CD4-positive, alpha-beta T cell (primary cell): ENCODE data around the gene ALG12. TPM values are rescaled to one million over a fixed set of nuclear protein-coding genes. Genes with fewer than 3 reads are reported as not detected.

ENCODE experiments used
- ATAC-seq: fragments of 200-7000 bp; cut with Tn5 transposase; one replicate; pipeline ENCODE4 v1.10.0; 2022; ENCODE audit warnings: mild to moderate bottlenecking; ENCODE audit not compliant: poor library complexity
- CTCF ChIA-PET: fragments of 350-600 bp; sonication (Branson Sonifier 250); formaldehyde crosslinking; loops from one replicate; lab custom pipeline; 2021; ENCODE audit warnings: antibody characterized with exemption, inconsistent platforms; lab: Charles Lee
- POLR2A ChIA-PET: fragments of 350-600 bp; sonication (Branson Sonifier 250); formaldehyde crosslinking; loops from one replicate; lab custom pipeline; 2021; ENCODE audit warnings: antibody characterized with exemption, inconsistent platforms; lab: Charles Lee
- DNase-seq, 14 experiments: peaks; one replicate each; pipeline ENCODE4 v3.0.0-alpha.2; 2013 to 2020; ENCODE audit warnings: mixed read lengths in 2 of 14
- H3K27ac ChIP-seq, 2 donors: one replicate each; pipeline versions ENCODE4 v1.5.1 to v1.7.0; 2013; ENCODE audit warnings: low read length in 2 of 2, low read depth in 1 of 2, mild to moderate bottlenecking in 1 of 2
- H3K27me3 ChIP-seq, 2 experiments: 1 replicate in 1 of 2; 2 replicates in 1 of 2; pipeline versions ENCODE4 v1.6.1 to v1.7.0; 2013; ENCODE audit warnings: low read length in 2 of 2, control low read depth in 1 of 2, mild to moderate bottlenecking in 1 of 2, moderate library complexity in 1 of 2; ENCODE audit not compliant: insufficient read depth in 2 of 2, control insufficient read depth in 1 of 2
- H3K36me3 ChIP-seq: one replicate; pipeline ENCODE4 v1.6.1; 2013; ENCODE audit warnings: low read length, control low read depth; ENCODE audit not compliant: insufficient read depth
- H3K4me1 ChIP-seq: one replicate; pipeline ENCODE4 v1.6.1; 2013; ENCODE audit warnings: low read length, control low read depth; ENCODE audit not compliant: insufficient read depth
- H3K4me3 ChIP-seq: one replicate; pipeline ENCODE4 v1.5.1; 2013; ENCODE audit warnings: mild to moderate bottlenecking, low read length, moderate library complexity
- H3K9me3 ChIP-seq, 2 experiments: 1 replicate in 1 of 2; 2 replicates in 1 of 2; pipeline versions ENCODE4 v1.6.1 to v1.7.0; 2013; ENCODE audit warnings: low read length in 2 of 2, mild to moderate bottlenecking in 2 of 2, control low read depth in 1 of 2, moderate library complexity in 1 of 2; ENCODE audit not compliant: control insufficient read depth in 1 of 2, insufficient read depth in 1 of 2
- H3K27ac Mint-ChIP-seq: one replicate; pipeline ENCODE4 v1.8.0; 2020; ENCODE audit warnings: mixed read lengths
- H3K27me3 Mint-ChIP-seq: one replicate; pipeline ENCODE4 v1.8.0; 2021; ENCODE audit warnings: mixed read lengths
- H3K36me3 Mint-ChIP-seq: one replicate; pipeline ENCODE4 v1.8.0; 2021; ENCODE audit warnings: low read depth, mixed read lengths
- H3K4me1 Mint-ChIP-seq: one replicate; pipeline ENCODE4 v1.8.0; 2021; ENCODE audit warnings: low read depth, mixed read lengths
- H3K4me3 Mint-ChIP-seq: one replicate; pipeline ENCODE4 v1.8.0; 2020; ENCODE audit warnings: mild to moderate bottlenecking, mixed read lengths
- H3K9me3 Mint-ChIP-seq: one replicate; pipeline ENCODE4 v1.8.0; 2020; ENCODE audit warnings: mixed read lengths
- intact Hi-C, 2 experiments: fragments of 100-400 bp; cut with DNase I in 1 of 2; cut with micrococcal nuclease in 1 of 2; formaldehyde crosslinking; loops; one replicate each; pipeline versions ENCODE4 v1.15.1 to v1.9.0; 2023 to 2025; cut with DNase I, micrococcal nuclease
- total RNA-seq, 174 experiments: library from RNA in 2 of 174; stranded (reverse) in 2 of 174; gene quantifications; one replicate each; pipeline ENCODE4 v1.2.3 and lab custom pipeline; 2021 to 2026
- TF ChIP-seq, protein P1 (sequence below): fragments of 200-600 bp; IDR thresholded peaks from one replicate; pipeline ENCODE4 v1.8.0; 2022; ENCODE audit warnings: antibody characterized with exemption, mild to moderate bottlenecking

ALG12 gene
- total RNA-seq, 2 experiments from 2014 or later = 13.5 to 14.6 TPM

- peaks cover 30% of the 10 kb centered on the region for H3K4me1 Mint-ChIP-seq
- DNase-seq = peak in 3 of 14 experiments; percentile 1 to 44 (median 33)
- Histone ChIP-seq H3K4me3 (no peak overlapping the region), H3K27ac (no peak overlapping the region), H3K9me3 (no peaks in the 10 kb centered on the region), H3K4me1 (peaks cover 71% of the 10 kb centered on the region), H3K27me3 (no peaks in the 10 kb centered on the region), H3K36me3 (peaks cover 32% of the 10 kb centered on the region)
- no peaks in the 10 kb centered on the region for H3K9me3 Mint-ChIP-seq
- peak overlapping the region; percentile 38 for H3K4me3 Mint-ChIP-seq
- no peak for ATAC-seq
- peaks cover 43% of the 10 kb centered on the region for H3K36me3 Mint-ChIP-seq
- intact Hi-C loops = loop anchor here in 1 of 2 experiments (2.0 kb wide), 1 partner anchor 17 kb away; no protein-coding TSS in a partner anchor
- TF ChIP-seq, protein P1, sequence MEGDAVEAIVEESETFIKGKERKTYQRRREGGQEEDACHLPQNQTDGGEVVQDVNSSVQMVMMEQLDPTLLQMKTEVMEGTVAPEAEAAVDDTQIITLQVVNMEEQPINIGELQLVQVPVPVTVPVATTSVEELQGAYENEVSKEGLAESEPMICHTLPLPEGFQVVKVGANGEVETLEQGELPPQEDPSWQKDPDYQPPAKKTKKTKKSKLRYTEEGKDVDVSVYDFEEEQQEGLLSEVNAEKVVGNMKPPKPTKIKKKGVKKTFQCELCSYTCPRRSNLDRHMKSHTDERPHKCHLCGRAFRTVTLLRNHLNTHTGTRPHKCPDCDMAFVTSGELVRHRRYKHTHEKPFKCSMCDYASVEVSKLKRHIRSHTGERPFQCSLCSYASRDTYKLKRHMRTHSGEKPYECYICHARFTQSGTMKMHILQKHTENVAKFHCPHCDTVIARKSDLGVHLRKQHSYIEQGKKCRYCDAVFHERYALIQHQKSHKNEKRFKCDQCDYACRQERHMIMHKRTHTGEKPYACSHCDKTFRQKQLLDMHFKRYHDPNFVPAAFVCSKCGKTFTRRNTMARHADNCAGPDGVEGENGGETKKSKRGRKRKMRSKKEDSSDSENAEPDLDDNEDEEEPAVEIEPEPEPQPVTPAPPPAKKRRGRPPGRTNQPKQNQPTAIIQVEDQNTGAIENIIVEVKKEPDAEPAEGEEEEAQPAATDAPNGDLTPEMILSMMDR = no peak
- ChIA-PET CTCF (interaction anchor here (1.0 to 1.6 kb wide), 2 partner anchors 18 to 34 kb away, joined by 3 read pairs; no protein-coding TSS in a partner anchor), POLR2A (interaction anchor here (1.0 to 3.6 kb wide), 2 partner anchors 29 to 34 kb away, joined by 3 to 32 read pairs; no protein-coding TSS in a partner anchor)
- peak overlapping the region; percentile 97 for H3K27ac Mint-ChIP-seq
- no peaks in the 10 kb centered on the region for H3K27me3 Mint-ChIP-seq
These were observed 47.1 kb upstream of the ALG12 start for GRCh38 chr22:49965091-49966040.

DNA sequence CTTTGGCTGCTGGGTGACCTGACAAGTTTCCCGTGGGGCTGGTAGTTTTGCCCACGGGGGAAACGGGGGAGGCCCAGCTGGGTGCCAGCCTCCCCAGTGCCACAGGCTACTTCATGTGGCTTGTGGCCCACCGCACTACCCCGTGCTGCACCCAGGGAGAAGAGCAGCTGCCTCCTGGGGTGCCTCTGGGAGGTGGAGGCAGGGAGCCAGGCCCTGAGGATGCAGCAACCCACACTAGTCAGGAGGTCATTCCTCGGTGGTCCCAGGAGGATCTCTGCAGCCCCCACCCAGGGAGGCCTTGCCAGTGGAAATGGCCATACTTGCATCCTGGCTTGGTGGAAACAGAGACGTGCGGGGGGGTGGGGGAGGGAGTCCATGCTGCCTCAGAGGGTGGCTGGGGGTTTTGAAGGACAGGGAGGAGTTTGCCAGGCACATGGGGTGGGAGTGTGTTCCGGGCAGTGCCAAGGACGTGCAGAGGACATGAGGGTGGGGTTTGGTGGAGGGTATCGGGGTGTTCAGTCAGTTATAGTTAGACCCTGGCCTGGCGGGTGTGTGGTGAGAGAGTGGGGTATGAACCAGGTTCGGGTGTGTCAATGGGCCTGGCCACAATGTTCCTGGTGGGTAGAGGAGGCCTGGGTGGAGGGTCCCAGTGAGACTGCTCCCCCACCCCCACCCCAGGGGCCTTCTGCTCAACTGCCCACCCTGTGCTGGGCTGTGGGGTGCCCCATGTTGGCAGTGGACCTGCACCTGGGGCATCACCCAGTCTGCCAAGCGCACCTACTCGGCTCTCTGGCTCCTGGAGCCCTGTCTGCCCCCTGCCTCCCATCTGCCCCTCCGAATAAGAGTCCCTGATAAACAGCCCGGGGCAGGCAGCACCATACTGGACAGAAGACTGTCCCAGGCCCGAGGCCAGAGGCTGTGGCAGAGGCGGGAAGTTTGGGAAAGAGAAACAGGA, 46.2 kb upstream of the ALG12 start:
- TF ChIP-seq, protein P1 = no peak
- Histone ChIP-seq H3K27ac (peak overlapping the region; percentile 91 to 94), H3K36me3 (peaks cover 32% of the 10 kb centered on the region), H3K9me3 (no peaks in the 10 kb centered on the region), H3K4me1 (peaks cover 68% of the 10 kb centered on the region), H3K27me3 (no peaks in the 10 kb centered on the region), H3K4me3 (no peak overlapping the region)
- Mint-ChIP-seq H3K4me3 (peak overlapping the region; percentile 85), H3K36me3 (peaks cover 43% of the 10 kb centered on the region), H3K9me3 (no peaks in the 10 kb centered on the region), H3K27ac (peak overlapping the region; percentile 97), H3K27me3 (no peaks in the 10 kb centered on the region), H3K4me1 (peaks cover 28% of the 10 kb centered on the region)
- ChIA-PET CTCF (no interaction called here), POLR2A (interaction anchor here (1.0 to 5.9 kb wide), 4 partner anchors 28 to 34 kb away, joined by 3 to 92 read pairs (median 10); no protein-coding TSS in a partner anchor)
- DNase-seq (peak in 6 of 14 experiments; percentile 9 to 71 (median 28)), ATAC-seq (no peak)
- intact Hi-C loops = loop anchor here (2.0 to 5.0 kb wide), 2 partner anchors 18 to 37 kb away; no protein-coding TSS in a partner anchor

DNA sequence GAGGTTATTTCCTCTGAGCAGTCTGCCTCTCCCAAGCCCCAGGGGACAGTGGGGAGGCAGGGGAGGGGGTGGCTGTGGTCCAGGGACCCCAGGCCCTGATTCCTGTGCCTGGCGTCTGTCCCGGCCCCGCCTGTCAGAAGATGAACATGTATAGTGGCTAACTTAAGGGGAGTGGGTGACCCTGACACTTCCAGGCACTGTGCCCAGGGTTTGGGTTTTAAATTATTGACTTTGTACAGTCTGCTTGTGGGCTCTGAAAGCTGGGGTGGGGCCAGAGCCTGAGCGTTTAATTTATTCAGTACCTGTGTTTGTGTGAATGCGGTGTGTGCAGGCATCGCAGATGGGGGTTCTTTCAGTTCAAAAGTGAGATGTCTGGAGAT, 45.4 kb upstream of the ALG12 start:
- DNase-seq = peak in 5 of 14 experiments; percentile 0 to 45 (median 31)
- no peak for ATAC-seq
- H3K36me3 ChIP-seq = peaks cover 32% of the 10 kb centered on the region
- intact Hi-C loops = loop anchor here (2.0 to 5.0 kb wide), 2 partner anchors 19 to 36 kb away; no protein-coding TSS in a partner anchor
- Mint-ChIP-seq H3K27ac (peak overlapping the region; percentile 97), H3K9me3 (no peaks in the 10 kb centered on the region), H3K4me3 (peak overlapping the region; percentile 85), H3K27me3 (no peaks in the 10 kb centered on the region), H3K36me3 (peaks cover 48% of the 10 kb centered on the region), H3K4me1 (peaks cover 28% of the 10 kb centered on the region)
- ChIA-PET CTCF (no interaction called here), POLR2A (interaction anchor here (1.4 to 5.9 kb wide), 4 partner anchors 7 to 33 kb away, joined by 3 to 92 read pairs (median 18); no protein-coding TSS in a partner anchor)
- TF ChIP-seq, protein P1 = no peak
- H3K27ac ChIP-seq = peak overlapping the region; percentile 91 to 94
- no peaks in the 10 kb centered on the region for H3K9me3 ChIP-seq
- H3K27me3 ChIP-seq = no peaks in the 10 kb centered on the region
- peaks cover 68% of the 10 kb centered on the region for H3K4me1 ChIP-seq
- no peak overlapping the region for H3K4me3 ChIP-seq
